K562 (cell line): ENCODE measurements around the gene CD2. TPM values are rescaled to one million over a fixed set of nuclear protein-coding genes. Genes with fewer than 3 reads are reported as not detected.

Source experiments
- ATAC-seq: fragments of 200-7000 bp; cut with Tn5 transposase; 3 replicates; pipeline ENCODE4 v1.9.1; 2020; ENCODE audit warnings: moderate library complexity
- BruUV-seq: library from RNA; stranded (reverse); fragments of 400-500 nt; replicated peaks from 2 replicates; lab custom pipeline; 2021; lab: Mats Ljungman, UMichigan
- CTCF ChIA-PET: fragments of 300-600 bp; formaldehyde crosslinking; extraction: SDS; loops from one replicate; lab custom pipeline; 2021; ENCODE audit warnings: low intra/inter-chr PET ratio; lab: Yijun Ruan, JAX
- POLR2A ChIA-PET: fragments of 300-600, 350-650 bp; sonication (Branson Sonifier 250); formaldehyde crosslinking; extraction: SDS; loops from one replicate; lab custom pipeline; 2021; ENCODE audit warnings: antibody characterized with exemption, inconsistent platforms; lab: Yijun Ruan, JAX
- DNase-seq, 4 experiments: peaks; one replicate each; pipeline versions ENCODE4 v3.0.0 to v3.0.0-alpha.2; 2011 to 2018; ENCODE audit warnings: low spot score in 3 of 4, mixed read lengths in 3 of 4; ENCODE audit errors: extremely low read depth in 1 of 4
- FAIRE-seq: peaks from 2 replicates; lab custom pipeline; 2011; peaks lifted over from hg19 to GRCh38; lab: Jason Lieb, UNC
- H2AFZ ChIP-seq: 2 replicates; pipeline ENCODE4 v1.6.0; 2011; ENCODE audit warnings: low read depth, low read length, control low read depth, inconsistent platforms
- H3K27ac ChIP-seq: fragments of 200-600 bp; 3 replicates; pipeline ENCODE4 v1.8.0; 2011; ENCODE audit warnings: low read depth, mild to moderate bottlenecking, control low read depth, inconsistent platforms, low read length, moderate library complexity, mixed read lengths; ENCODE audit errors: extremely low read depth
- H3K27me3 ChIP-seq, 2 experiments: fragments of 300-600 bp in 1 of 2; 2 replicates in 1 of 2; 3 replicates in 1 of 2; pipeline versions ENCODE4 v1.6.0 to v1.8.0; 2011; ENCODE audit warnings: inconsistent platforms in 2 of 2, low read length in 2 of 2, mild to moderate bottlenecking in 1 of 2, mixed read lengths in 1 of 2, moderate library complexity in 1 of 2; ENCODE audit not compliant: control insufficient read depth in 2 of 2, insufficient read depth in 2 of 2
- H3K36me3 ChIP-seq: fragments of 300-600 bp; 3 replicates; pipeline ENCODE4 v1.8.0; 2011; ENCODE audit warnings: mild to moderate bottlenecking, low read length, inconsistent platforms; ENCODE audit not compliant: control insufficient read depth, insufficient read depth
- H3K4me1 ChIP-seq, 2 experiments: fragments of 200-600 bp in 1 of 2; replicated peaks in 1 of 2; 2 replicates in 1 of 2; 3 replicates in 1 of 2; pipeline versions ENCODE4 v1.5.1 to v1.8.0; 2011; ENCODE audit warnings: inconsistent platforms in 2 of 2, low read length in 2 of 2, mild to moderate bottlenecking in 1 of 2, mixed read lengths in 1 of 2, moderate library complexity in 1 of 2; ENCODE audit not compliant: control insufficient read depth in 2 of 2, insufficient read depth in 2 of 2
- H3K4me2 ChIP-seq: 2 replicates; pipeline ENCODE4 v1.6.1; 2011; ENCODE audit warnings: low read length, control low read depth, inconsistent platforms, mixed read lengths; ENCODE audit not compliant: insufficient read depth
- H3K4me3 ChIP-seq: fragments of 200-600 bp; sonication (generic), shearing (Covaris generic); 2 replicates; pipeline ENCODE4 v1.5.1; 2016; ENCODE audit warnings: control low read depth, inconsistent platforms
- H3K79me2 ChIP-seq: fragments of 200-600 bp; 3 replicates; pipeline ENCODE4 v1.8.0; 2011; ENCODE audit warnings: low read length, inconsistent platforms; ENCODE audit not compliant: control insufficient read depth, insufficient read depth
- H3K9ac ChIP-seq, 2 experiments: 2 replicates each; pipeline versions ENCODE4 v1.6.0 to v1.6.1; 2011; ENCODE audit warnings: low read depth in 2 of 2, low read length in 2 of 2, control low read depth in 1 of 2, inconsistent platforms in 1 of 2, mild to moderate bottlenecking in 1 of 2, mixed read lengths in 1 of 2; ENCODE audit not compliant: insufficient read depth in 1 of 2
- H3K9me1 ChIP-seq: one replicate; pipeline ENCODE4 v1.6.0; 2011; ENCODE audit warnings: inconsistent platforms, mild to moderate bottlenecking, low read length, moderate library complexity; ENCODE audit not compliant: control insufficient read depth, insufficient read depth
- H3K9me3 ChIP-seq: replicated peaks from 2 replicates; pipeline ENCODE4 v1.5.1; 2011; ENCODE audit warnings: low read depth, low read length, inconsistent platforms; ENCODE audit not compliant: control insufficient read depth, insufficient read depth
- H4K20me1 ChIP-seq: replicated peaks from 2 replicates; pipeline ENCODE4 v1.6.1; 2011; ENCODE audit warnings: low read length, inconsistent platforms, mixed read lengths; ENCODE audit not compliant: control insufficient read depth, insufficient read depth
- CHD1 ChIP-seq: fragments of 200-600 bp; sonication (generic); IDR thresholded peaks from one replicate; pipeline ENCODE4 v1.6.1; 2012; ENCODE audit warnings: mild to moderate bottlenecking, moderate library complexity, low read length, inconsistent platforms
- CHD2 ChIP-seq: IDR thresholded peaks from 2 replicates; pipeline ENCODE4 v1.6.1; 2011; ENCODE audit warnings: low read depth, low read length
- DIDO1 ChIP-seq: fragments of 450-650 bp; IDR thresholded peaks from 2 replicates; pipeline ENCODE4 v1.6.1; 2016; ENCODE audit warnings: low read depth, missing biosample characterization, missing genetic modification characterization
- EHMT2 ChIP-seq: fragments of 450-650 bp; IDR thresholded peaks from 2 replicates; pipeline ENCODE4 v1.6.1; 2018; ENCODE audit warnings: antibody characterized with exemption
- GTF2A2 ChIP-seq: IDR thresholded peaks from 2 replicates; pipeline ENCODE4 v1.6.1; 2016; ENCODE audit warnings: mild to moderate bottlenecking, missing genetic modification characterization, missing compliant biosample characterization
- HDAC3 ChIP-seq: fragments of 450-650 bp; IDR thresholded peaks from 2 replicates; pipeline ENCODE4 v1.6.1; 2018; ENCODE audit warnings: borderline replicate concordance, mild to moderate bottlenecking, moderate library complexity; ENCODE audit not compliant: partially characterized antibody
- HINFP ChIP-seq: fragments of 450-650 bp; conservative IDR thresholded peaks from 2 replicates; pipeline ENCODE4 v1.6.1; 2016; ENCODE audit warnings: missing genetic modification characterization, low read depth, mild to moderate bottlenecking, control low read depth, missing compliant biosample characterization
- KAT2B ChIP-seq: IDR thresholded peaks from one replicate; pipeline ENCODE4 v1.6.1; 2012; ENCODE audit warnings: low read depth, mild to moderate bottlenecking, control low read depth, inconsistent platforms, low read length, moderate library complexity
- PTTG1 ChIP-seq: fragments of 450-650 bp; IDR thresholded peaks from 2 replicates; pipeline ENCODE4 v1.6.1; 2016; ENCODE audit warnings: low read depth, mild to moderate bottlenecking, missing genetic modification characterization, missing compliant biosample characterization
- RBM22 ChIP-seq: fragments of 200-400 bp; formaldehyde crosslinking; IDR thresholded peaks from 2 replicates; pipeline ENCODE4 v1.6.1; 2018; ENCODE audit warnings: low read length, low read depth; ENCODE audit not compliant: poor library complexity, severe bottlenecking
- SOX6 ChIP-seq: fragments of 450-650 bp; IDR thresholded peaks from 2 replicates; pipeline ENCODE4 v1.6.1; 2014; ENCODE audit warnings: mild to moderate bottlenecking
- TAF15 ChIP-seq: fragments of 200-400 bp; formaldehyde crosslinking; IDR thresholded peaks from 2 replicates; pipeline ENCODE4 v1.6.1; 2017; ENCODE audit warnings: mild to moderate bottlenecking, low read depth, low read length, moderate library complexity
- ZFP36 ChIP-seq: fragments of 150-350 bp; IDR thresholded peaks from 2 replicates; pipeline ENCODE4 v1.6.1; 2018; ENCODE audit warnings: low read length, low read depth; ENCODE audit not compliant: partially characterized antibody
- ZNF133 ChIP-seq: fragments of 250-450 bp; sonication (Bioruptor Pico); IDR thresholded peaks from 2 replicates; pipeline ENCODE4 v1.4.0; 2020; ENCODE audit warnings: mild to moderate bottlenecking
- whole genome bisulfite sequencing: fragments of 100-300 bp; shearing (Covaris generic); methylation state at CpG from one replicate; pipeline ENCODE4 v1.1.6; 2016; ENCODE audit warnings: low coverage, mixed read lengths; ENCODE audit not compliant: insufficient coverage; ENCODE audit errors: missing lambda C conversion rate; 5-methylcytosine and 5-hydroxymethylcytosine counted together
- in situ Hi-C: fragments of 300-500 bp; cut with MboI; formaldehyde crosslinking; loops from 4 replicates; pipeline ENCODE4 v1.15.0; 2018; ENCODE audit warnings: inconsistent platforms, mixed read lengths
- intact Hi-C: fragments of 100-400 bp; cut with micrococcal nuclease; formaldehyde crosslinking; loops from 2 replicates; pipeline ENCODE4 v1.14.2; 2022
- polyA plus RNA-seq, 8 experiments: library from polyadenylated mRNA; depleted of rRNA in 4 of 8; stranded (reverse) in 5 of 8; unstranded in 3 of 8; fragments of >200 nt; fragmentation: Nextera tagmentation in 2 of 8; fragmentation: Illumina TruSeq in 1 of 8; extraction: Ambion mirVana in 2 of 8; extraction: Trizol in 1 of 8; gene quantifications; 2 replicates each; pipeline versions ENCODE4 v1.2.1 to v1.2.3, GENCODE V29; 2011 to 2014; ENCODE audit warnings: inconsistent platforms in 1 of 8, missing spikeins in 1 of 8
- total RNA-seq, 7 experiments: library from RNA; depleted of rRNA in 6 of 7; stranded (reverse); fragments of >200 nt in 6 of 7; fragmentation: Illumina TruSeq in 2 of 7; extraction: Trizol in 2 of 7; gene quantifications; 2 replicates each; pipeline versions ENCODE4 v1.2.1 to v1.2.3, GENCODE V29; 2011 to 2021; ENCODE audit warnings: low replicate concordance in 1 of 7

Gene CD2
- total and polyA plus RNA-seq, 9 of the 15 experiments (the other 6 are each of a cell fraction or from before 2014, with no cell fraction given): 0.07 to 0.16 TPM; not detected in 7

GRCh38 chr1:116766616-116767469 lies 12.6 kb downstream of the CD2 start:
- no TSS peak for BruUV-seq
- intact Hi-C loops: no loop called here
- Histone ChIP-seq H3K9ac (no peak overlapping the region), H3K4me3 (no peak overlapping the region), H3K9me3 (no peaks in the 10 kb centered on the region), H3K36me3 (no peaks in the 10 kb centered on the region), H3K4me2 (no peak overlapping the region), H3K9me1 (no peaks in the 10 kb centered on the region), H3K27me3 (no peaks in the 10 kb centered on the region), H3K4me1 (peaks cover 21% of the 10 kb centered on the region in 2 experiments)
- 80% methylated on average over 13 of the region's 13 CpGs for WGBS
- no peak for DNase-seq
- FAIRE-seq: no peak
- POLR2A ChIA-PET: no interaction called here
- ATAC-seq: no peak
- no peak for TF ChIP-seq KAT2B
- TF ChIP-seq EHMT2: no peak
- TF ChIP-seq, all 486 proteins: peak for 0
- CTCF ChIA-PET: no interaction called here
- no peak overlapping the region for H2AFZ ChIP-seq
- in situ Hi-C loops: no loop called here
- H4K20me1 ChIP-seq: no peaks in the 10 kb centered on the region
- H3K27ac ChIP-seq: no peak overlapping the region
- H3K79me2 ChIP-seq: no peaks in the 10 kb centered on the region

DNA sequence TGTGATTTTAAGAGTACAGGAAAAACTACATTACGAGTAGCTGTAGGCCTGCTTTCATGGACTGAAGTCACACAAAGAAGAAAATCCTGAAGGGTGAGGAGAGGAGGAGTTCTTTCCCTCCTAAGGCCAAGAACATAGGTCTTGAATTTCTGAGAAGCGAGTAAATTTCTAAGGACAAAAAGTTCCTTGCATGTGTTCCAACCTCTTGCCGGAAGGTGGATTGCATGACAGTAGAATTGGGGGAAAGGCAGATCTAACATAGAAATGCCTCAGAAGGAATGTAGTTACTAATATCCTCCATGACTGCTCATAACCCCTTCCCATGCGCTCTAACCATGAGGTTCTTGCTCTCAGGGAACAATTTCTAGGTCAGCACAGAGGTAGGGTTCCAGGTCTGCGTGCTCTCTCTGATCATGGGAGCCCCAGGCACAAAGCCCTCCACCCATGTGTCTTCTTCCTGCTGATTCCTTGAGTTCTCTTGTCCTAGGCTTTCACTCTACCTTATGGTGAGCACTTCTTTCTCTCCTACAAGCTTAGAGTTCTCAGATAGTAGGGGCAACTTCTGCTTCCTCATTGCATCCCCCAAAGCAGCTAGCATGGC lies 13.7 kb downstream of the CD2 start:
- FAIRE-seq: no peak
- H3K36me3 ChIP-seq: no peaks in the 10 kb centered on the region
- no peak for TF ChIP-seq RBM22
- no peak for TF ChIP-seq ZNF133 (CRISPR knock-in tag)
- no peak for TF ChIP-seq HINFP (tag)
- TF ChIP-seq TAF15: no peak
- TF ChIP-seq DIDO1 (tag): no peak
- TF ChIP-seq HDAC3: no peak
- no peak for TF ChIP-seq PTTG1 (tag)
- no peak for TF ChIP-seq ZFP36
- no peak for TF ChIP-seq SOX6
- no peak for TF ChIP-seq CHD2
- no peak for TF ChIP-seq CHD1
- TF ChIP-seq GTF2A2 (tag): no peak

More for the DNA sequence above, 13.7 kb downstream of the CD2 start:
- 71% methylated on average over 5 of the region's 5 CpGs for WGBS
- ChIA-PET POLR2A (interaction anchor here (0.7 to 1.7 kb wide), 3 partner anchors 10 to 134 kb away, joined by 3 to 6 read pairs (median 3); no protein-coding TSS in a partner anchor), CTCF (no interaction called here)
- no peak for ATAC-seq
- no peak overlapping the region for H3K4me2 ChIP-seq
- H3K4me3 ChIP-seq: no peak overlapping the region
- peaks cover 14 to 18% of the 10 kb centered on the region in 2 experiments for H3K4me1 ChIP-seq
- H2AFZ ChIP-seq: peak overlapping the region; percentile 16
- H4K20me1 ChIP-seq: no peaks in the 10 kb centered on the region
- in situ Hi-C loops: no loop called here
- no peaks in the 10 kb centered on the region for H3K9me1 ChIP-seq
- DNase-seq: no peak
- intact Hi-C loops: no loop called here
- H3K9ac ChIP-seq: no peak overlapping the region
- H3K9me3 ChIP-seq: no peaks in the 10 kb centered on the region
- no peak overlapping the region for H3K27ac ChIP-seq
- H3K27me3 ChIP-seq: no peaks in the 10 kb centered on the region
- H3K79me2 ChIP-seq: no peaks in the 10 kb centered on the region
- no TSS peak for BruUV-seq
